TTC549 (cell line): ENCODE results near the gene EFS.

Experiments
- FAIRE-seq: peaks from 2 replicates; lab custom pipeline; 2012; peaks lifted over from hg19 to GRCh38; lab: Jason Lieb, UNC

EFS gene

GRCh38 chr14:23378612-23379220 lies 13.7 kb upstream of the EFS start:
- no peak for FAIRE-seq

GRCh38 chr14:23377573-23378563 lies 12.9 kb upstream of the EFS start:
- no peak for FAIRE-seq

- FAIRE-seq: no peak
These were observed 12.2 kb upstream of the EFS start for GRCh38 chr14:23377198-23377550.

GRCh38 chr14:23376482-23377197 lies 11.7 kb upstream of the EFS start, which contains the start of gene CMTM5:
Gene CMTM5 (plus strand): TSS chr14:23377046. CDS start chr14:23377252, 206 bp downstream.
- FAIRE-seq: no peak

GRCh38 chr14:23375527-23376251 lies 10.7 kb upstream of the EFS start:
- FAIRE-seq: no peak

GRCh38 chr14:23373041-23373440 lies 8.1 kb upstream of the EFS start:
- no peak for FAIRE-seq

GRCh38 chr14:23372509-23372908 lies 7.5 kb upstream of the EFS start, which contains the start of gene IL25:
Gene IL25 (plus strand): TSS chr14:23372809.
- no peak for FAIRE-seq

GRCh38 chr14:23371865-23372264 lies 6.9 kb upstream of the EFS start:
- no peak for FAIRE-seq

GRCh38 chr14:23370221-23370620 lies 5.2 kb upstream of the EFS start:
- no peak for FAIRE-seq

- FAIRE-seq: no peak
These were observed 1.5 kb upstream of the EFS start for GRCh38 chr14:23366426-23366921.

GRCh38 chr14:23365732-23366425 lies 907 bp upstream of the EFS start:
- FAIRE-seq: no peak

GRCh38 chr14:23364164-23365035 lies 572 bp downstream of the EFS start:
- no peak for FAIRE-seq

GRCh38 chr14:23362200-23362599 lies 2.8 kb downstream of the EFS start:
- FAIRE-seq: no peak

GRCh38 chr14:23361763-23362162 lies 3.2 kb downstream of the EFS start:
- FAIRE-seq: no peak

GRCh38 chr14:23361320-23361719 lies 3.7 kb downstream of the EFS start:
- FAIRE-seq: no peak

- FAIRE-seq: no peak
These were observed 4.5 kb downstream of the EFS start for GRCh38 chr14:23360496-23360895.

GRCh38 chr14:23359722-23360447 lies 5.1 kb downstream of the EFS start:
- no peak for FAIRE-seq

GRCh38 chr14:23359167-23359626 lies 5.8 kb downstream of the EFS start:
- FAIRE-seq: no peak

- FAIRE-seq: no peak
These were observed 6.3 kb downstream of the EFS start for GRCh38 chr14:23358553-23359166.
